Fibroblast of lung (primary cell): ENCODE data around the gene SMIM20.

Source experiments
- CTCF ChIP-seq, 2 donors: IDR thresholded peaks in 1 of 2; conservative IDR thresholded peaks in 1 of 2; 1 replicate in 1 of 2; 2 replicates in 1 of 2; pipeline ENCODE4 v1.5.1; 2011 to 2012; ENCODE audit warnings: low read length in 2 of 2, control low read depth in 1 of 2, inconsistent platforms in 1 of 2, low read depth in 1 of 2, mild to moderate bottlenecking in 1 of 2
- EZH2 ChIP-seq: IDR thresholded peaks from 2 replicates; pipeline ENCODE4 v1.5.1; 2012; ENCODE audit warnings: low read length, control low read depth, mild to moderate bottlenecking; ENCODE audit errors: missing control alignments

- no peak for TF ChIP-seq CTCF (conservative IDR thresholded peaks at IDR 0.05 in 1 of 2, IDR thresholded peaks at IDR 0.05 in 1 of 2; ENCODE audit: low read depth in 1 of 2, low read length in 2 of 2)
- no peak for TF ChIP-seq EZH2
Measured at GRCh38 chr4:25890571-25891485, 23.2 kb upstream of the SMIM20 start.
